GM18861 (cell line): ENCODE results near the gene COL23A1.
"Not testable (repeated sequence)": the region's sequence is repeated elsewhere in the genome, so short reads cannot be mapped to it uniquely, and the experiment has no call there.

Source experiments
- ATAC-seq: cut with Tn5 transposase; IDR thresholded peaks from one replicate; pipeline ENCODE4 v1.9.1; 2021; ENCODE audit not compliant: unreplicated experiment

The COL23A1 gene

DNA sequence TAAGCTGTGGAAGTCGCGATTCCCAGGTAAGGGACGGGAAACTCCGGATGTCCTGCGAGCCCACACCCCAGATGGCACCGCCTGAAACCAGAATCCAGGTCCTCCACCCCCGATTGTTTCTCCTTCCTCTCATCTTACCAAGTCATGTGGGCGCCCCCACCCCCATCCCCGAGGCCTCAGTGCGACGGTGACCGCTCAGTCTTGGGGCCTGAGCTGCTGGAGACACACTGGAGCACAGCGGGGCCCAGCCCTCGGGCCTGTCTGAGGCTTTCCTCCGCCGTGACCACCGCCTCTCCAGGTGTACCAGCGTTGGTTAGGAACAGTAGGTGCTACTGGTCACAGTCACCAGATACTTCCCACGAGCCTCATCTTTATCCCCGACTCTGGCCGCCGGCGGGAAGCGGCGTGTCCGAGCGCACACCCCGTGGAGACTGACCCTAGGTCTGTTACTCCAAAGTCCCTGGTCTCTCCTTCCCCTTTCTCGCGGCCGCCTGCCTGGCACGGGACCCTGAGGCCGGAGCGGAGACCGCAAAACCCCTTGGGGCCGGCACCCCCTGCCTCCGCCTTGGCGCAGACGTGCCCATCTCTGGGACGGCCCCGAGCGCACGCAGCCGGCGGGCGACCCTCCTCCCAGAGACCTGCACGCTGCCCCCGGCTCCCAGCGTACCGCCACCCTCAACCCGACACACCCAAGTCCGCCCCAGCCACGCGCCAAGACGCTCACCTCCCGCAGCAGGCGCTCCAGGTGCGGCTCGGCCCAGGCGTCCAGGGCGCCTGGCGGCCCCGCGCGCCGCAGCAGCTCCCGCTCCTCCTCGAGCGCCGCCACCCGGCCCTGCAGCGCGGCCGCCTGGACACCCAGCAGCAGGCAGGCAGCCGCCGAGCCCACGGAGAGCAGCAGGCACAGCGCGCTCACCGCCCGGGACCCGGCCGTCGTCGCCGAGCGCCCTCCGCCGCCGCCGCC is 733 bp downstream of the COL23A1 start:
- no peak for ATAC-seq

DNA sequence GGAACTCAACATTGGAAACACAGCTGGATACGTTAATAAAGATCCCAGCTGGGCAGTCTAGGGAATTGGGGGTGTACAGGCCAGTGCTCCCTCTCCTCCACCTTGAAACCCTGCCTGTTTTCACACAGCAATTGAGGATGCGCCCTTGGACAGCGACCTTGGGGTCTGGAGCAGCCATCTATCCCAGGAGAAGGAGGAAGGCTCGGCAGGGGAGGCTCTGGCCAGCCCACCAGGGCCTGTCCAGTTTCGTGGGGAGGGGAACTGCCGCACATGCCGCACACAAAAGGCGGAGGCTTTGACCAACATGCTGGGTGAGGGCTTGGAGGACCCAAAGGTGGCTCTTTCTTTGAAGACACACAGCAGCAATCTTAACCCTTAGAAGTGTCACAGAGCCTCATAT is 1.4 kb downstream of the COL23A1 start:
- no peak for ATAC-seq

DNA sequence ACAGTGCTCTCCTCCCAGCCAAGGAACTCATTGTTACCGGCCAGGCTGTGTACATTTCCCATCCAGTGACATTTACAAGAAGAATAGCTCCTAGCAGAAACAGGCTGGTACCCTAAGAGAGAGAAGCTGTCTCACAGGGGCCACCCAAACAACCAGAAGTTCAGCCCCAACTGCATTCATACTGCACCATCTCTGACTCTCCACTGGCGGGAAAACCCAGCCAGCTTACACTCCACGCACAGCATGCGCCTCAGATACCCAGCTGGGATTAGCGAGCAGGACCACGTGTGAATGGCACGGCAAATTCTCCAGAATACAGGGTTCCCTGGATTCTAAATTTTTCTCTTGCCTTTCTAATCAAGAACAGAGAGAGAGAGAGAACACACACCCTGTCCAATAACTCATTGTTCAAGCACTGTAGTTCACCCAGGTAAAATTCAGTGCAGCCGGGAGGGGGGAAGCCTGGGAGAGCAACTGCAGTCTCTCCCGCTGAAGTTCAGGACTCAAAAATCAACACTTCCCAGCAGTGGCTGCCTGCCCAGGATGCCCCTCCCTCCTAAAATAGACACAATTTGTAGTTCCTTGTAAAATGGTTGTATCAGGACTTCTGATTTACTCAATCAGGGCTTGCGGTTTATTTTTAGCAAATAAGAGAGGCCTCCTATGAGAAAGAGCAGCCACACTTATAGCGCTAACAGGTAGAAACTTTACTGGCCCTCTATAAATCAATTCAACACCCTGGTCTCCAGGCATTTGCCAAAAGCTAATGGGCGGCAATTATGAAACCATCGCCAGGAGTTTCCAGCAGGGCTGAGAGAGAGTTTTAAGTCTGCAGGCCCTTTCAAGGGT is 2.2 kb downstream of the COL23A1 start:
- no peak for ATAC-seq

DNA sequence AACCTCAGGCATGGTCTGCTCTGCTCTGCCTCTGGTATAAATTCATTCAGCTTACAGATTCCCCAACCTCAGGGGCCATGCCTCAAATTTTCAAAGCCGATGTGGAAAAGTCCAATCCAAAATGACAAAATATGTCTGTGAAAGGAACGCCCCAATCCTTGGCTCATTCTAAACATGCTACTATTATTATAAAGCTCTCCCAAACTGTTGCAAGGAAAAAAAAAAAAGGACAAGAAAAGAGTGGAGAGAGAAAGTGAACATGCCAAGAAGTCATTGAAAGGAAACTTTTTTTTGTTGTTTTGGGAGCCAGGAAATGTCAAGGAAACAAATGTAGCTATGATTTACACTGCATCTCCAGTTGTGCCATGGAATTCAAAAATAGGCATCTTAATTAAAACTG is 3.8 kb downstream of the COL23A1 start:
- no peak for ATAC-seq

DNA sequence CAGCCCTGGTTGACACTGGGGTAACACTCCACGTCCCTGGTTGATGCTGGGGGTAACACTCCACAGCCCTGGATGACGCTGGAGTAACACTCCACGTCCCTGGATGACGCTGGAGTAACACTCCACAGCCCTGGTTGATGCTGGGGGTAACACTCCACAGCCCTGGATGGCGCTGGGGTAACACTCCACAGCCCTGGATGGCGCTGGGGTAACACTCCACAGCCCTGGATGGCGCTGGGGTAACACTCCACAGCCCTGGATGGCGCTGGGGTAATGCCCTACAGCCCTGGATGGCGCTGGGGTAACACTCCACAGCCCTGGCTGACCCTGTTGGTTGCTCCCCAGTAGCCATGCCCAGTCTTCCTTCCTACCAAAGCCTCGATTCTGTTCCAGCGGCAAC is 4.8 kb downstream of the COL23A1 start:
- not testable (repeated sequence) for ATAC-seq

DNA sequence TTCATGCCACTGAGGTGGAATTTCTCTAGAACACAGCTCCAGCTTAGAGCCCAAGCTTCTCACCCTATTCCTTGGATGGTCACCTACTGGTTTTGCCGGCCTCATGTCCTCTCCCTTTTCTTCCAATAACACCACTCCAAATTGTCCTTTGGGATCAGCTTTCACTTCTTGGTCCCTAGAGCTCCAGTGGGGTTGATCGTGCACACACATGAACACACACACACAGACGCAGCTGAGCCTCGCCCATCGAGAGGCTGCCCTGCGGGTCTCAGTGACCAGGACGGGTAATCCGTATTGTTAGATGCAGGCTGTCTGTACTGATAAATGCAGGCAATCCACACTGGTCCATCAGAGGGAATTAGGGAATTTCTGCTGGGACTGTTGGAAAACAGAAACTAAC is 6.9 kb downstream of the COL23A1 start:
- no peak for ATAC-seq

DNA sequence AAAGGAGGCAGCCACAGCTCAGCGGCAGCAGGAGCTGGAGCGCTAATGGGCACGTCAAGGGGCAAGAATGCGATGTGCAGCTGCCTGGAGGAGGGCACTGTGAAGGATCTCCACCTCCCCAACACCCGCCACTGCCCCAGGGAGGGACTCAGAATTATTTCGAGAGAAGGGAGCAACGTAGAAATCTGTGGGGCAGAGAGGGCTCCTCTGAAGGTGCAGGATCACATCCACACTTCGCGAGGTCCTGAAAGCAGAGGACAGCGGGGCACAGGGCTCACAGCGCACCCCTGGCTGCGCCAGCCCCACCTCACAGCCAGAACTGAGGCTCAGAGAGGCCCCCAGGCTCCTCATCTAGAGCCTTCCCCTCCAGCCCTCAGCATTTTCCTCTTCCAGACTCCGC is 7.9 kb downstream of the COL23A1 start:
- ATAC-seq, result no peak

DNA sequence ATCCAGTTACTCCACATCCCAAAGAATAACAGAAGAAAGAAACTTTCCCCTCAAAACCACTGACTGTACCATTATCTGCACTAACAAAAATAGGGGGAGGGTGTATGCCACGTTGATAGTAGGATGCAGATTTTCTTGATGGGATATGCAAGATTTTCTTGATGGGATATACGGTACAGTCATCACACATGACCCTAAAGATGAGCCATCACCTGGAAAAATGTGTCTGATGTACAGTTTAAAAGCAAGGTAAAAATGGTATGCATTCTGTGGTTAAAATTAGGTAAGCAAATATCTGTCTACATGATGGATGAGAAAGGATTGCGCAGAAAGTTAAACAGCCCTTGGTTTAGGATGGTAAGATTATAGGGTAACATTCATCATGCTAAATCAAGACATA is 8.6 kb downstream of the COL23A1 start:
- ATAC-seq, result no peak

DNA sequence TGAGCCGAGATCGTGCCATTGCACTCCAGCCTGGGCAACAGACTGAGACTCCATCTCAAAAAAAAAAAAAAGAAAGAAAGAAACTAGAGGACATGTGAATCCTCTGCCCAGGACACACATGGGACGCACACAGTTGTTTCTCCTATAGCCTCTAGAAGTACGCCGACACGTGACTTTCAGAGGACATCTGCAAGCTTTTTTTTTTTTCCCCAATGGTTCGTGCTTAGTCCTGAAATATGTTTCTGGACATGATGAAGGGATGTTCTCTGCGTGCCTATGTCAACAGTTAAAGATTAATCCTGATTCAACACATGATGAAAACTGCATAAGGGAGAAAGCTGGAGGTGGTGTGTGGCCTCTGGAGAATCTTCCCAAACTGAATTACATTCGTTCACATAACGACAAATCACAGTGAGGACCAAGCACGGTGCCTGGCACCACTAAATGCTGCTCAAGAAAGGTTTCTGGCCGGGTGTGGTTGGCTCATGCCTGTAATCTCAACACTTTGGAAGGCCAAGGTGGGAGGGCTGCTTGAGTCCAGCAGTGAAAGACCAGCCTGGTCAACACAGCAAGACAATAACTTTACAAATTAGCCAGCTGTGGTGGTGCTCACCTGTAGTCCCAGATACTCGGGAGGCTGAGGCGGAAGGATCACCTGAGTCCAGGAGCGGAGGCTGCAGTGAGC is 9.8 kb downstream of the COL23A1 start:
- ATAC-seq, result no peak

DNA sequence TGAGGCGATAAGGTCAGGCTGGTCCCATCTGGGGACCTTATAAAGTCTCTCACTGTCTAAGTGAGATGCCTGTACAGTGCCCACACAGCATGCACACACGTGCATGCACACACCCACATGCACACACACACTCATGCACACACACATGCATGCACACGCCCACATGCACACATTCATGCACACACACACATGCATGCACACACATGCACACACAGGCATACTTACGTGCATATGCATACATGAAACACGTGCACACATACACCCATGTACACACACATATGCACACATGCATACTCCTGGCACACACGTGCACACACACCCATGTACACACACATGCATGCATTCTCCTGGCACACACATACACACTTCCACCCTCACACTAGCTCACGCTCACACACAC is 12.2 kb downstream of the COL23A1 start:
- no peak for ATAC-seq

DNA sequence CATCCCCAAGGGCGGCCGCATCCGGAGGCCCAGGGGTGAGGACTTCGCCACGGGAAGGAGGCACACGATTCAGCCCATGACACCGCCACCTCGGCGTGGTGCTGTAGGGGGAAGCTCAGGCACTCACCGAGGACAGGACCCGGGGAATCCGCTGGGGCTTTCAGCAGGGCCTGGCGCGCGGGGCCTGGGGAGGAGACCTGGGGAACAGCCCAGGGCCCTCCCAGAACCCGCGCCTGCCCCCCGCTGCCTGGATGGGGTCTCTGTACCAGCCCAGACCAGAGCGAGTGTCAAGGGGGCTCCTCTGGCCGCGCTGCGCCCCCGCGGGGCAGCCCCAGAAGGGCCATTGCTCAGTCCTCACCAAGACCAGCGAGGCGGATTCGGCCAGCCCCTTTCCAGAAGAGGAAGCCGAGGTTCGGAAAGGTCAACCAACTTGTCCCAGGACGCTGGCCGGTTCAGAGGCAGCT is 12.8 kb downstream of the COL23A1 start:
- no peak for ATAC-seq

DNA sequence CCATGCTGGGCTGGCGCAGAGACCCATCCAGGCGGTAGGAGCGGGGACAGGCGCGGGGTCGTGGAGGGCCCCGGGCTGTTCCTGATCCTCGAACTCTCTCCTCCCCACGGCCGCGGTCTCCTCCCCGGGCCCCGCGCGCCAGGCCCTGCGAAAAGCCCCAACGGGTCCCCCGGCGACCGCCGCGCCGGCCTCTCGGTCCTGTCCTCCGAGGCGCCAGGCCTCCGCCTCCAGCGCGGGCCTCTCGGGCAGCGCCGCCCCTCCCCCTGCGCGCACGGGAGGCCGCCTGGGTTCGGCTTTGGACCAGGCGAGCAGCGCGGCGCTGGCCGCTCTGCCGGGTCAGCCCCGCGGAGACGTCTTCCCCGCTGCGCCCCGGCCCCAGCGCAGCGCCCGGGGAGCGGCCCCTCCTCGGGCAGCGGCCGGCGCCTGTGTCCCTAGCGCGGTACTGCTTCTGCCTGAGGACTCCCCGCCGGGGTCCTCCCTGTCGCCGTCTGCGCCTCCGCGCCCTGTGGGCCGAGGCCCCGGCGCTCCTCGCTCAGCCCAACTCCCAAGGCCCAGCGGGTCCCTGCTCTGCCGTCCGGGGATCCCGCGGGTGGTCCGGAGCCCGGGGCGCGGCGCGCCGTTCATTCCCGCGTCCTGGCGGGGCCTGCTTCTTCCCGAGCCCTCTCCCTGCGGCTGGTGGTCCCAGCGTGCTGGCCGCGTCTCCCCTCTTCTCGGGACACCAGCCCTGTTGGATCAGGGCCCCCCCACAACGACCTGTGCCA is 13.4 kb downstream of the COL23A1 start:
- no peak for ATAC-seq

DNA sequence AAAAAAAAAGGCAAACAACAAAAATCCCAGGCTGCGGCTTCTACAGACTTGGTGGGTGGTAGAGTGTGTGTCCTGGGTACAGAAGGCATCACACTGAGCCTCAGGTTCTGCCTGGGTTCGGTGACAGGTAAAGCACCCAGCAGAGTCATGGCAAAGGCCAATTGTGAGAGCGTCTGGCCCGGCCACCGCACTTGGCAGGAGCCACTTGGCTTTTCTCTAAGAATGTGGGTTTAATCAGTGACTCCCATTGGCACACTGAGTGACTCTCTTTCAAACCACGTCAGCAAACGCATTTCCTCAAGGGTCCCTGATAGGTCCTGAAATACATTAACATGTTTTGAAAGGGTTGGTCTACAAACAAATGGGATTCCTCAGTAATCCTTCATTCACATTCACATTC is 17.0 kb downstream of the COL23A1 start:
- ATAC-seq, result no peak

DNA sequence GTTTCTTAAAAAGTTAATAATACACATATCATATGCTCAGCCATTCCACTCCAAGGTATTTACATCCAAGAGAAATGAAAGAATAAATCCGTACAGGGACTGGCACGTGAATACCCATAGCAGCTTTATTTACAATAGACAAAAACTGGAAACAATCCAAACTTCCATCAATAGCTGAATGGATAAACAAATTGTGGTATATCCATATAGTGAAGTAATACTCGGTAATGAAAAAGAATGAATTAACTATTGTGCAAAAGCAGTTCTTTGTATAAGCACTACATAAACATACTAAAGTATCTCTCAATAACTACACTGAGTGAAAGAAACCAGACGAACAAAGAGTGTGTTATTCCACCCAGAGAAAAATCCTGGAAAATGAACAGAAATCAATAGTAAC is 17.6 kb downstream of the COL23A1 start:
- ATAC-seq, result no peak

DNA sequence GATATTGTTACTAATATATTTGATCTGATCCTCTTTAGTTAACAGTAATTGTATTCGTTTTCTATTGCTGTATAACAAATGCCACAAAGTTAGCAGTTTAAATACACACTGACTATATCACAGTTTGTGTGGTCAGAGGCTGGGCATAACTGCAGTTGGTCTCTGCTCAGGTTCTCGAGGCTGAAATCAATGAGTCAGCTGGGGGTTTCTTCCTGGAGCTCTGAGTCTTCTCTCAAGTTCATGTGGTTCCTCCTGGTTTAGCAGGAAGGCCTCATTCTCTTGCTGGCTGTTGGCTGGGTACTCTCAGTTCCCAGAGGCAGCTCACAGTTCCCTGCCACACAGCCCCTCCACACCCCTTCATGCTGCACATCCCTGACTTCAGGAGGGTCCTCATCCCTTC is 20.7 kb downstream of the COL23A1 start:
- ATAC-seq, result no peak

DNA sequence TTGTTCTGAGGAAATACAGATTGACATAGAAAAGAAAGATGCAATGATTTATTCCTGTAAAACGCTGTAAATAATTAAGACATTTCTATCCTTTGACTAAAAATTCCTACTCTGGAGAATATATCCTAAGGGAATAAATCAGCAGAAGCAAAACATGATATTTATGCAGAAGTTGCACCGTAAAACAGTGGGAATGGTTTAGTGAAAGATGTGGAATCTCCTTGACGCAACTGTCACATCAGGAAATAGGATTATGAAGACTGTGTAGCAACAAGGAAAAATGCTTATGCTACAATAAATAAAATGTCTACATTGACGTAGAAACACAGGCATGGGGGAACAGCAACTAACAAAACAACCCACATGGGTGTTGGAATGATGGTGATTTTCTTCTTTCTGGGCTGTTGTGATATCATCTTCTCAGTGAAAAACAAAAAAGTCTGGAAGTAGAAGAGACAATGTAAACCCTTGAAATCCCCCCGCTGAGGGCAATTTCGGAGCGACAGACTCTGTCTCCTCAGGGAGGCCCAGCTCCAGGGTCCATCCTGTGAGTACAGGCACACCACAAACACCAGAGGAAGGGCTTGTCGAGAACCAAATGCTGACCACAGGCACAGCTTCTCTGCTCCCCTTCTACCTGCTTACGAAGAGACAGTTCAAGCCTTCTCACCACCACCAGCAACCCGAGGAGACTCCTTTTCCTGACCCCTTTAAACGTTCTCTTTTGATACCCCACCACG is 25.2 kb downstream of the COL23A1 start:
- ATAC-seq, result no peak

DNA sequence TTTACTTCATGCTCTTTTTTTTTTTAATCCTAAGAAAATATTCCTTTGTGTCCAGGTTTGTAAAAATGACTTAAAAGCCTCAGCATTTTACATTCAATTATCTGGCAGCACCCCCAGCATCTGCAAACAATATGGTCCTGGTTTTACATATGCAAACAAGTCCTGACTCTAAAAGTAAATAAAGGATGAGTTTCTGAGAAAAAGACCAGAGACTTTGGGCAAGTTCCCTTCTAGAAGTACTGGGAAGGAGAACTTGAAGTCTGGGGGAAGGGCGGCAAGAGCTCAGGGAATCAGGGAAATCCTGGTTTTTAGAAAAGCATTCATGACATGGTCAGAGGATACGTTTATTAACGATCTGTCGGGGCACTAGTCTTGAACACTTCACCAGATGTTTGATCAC is 25.8 kb downstream of the COL23A1 start:
- no peak for ATAC-seq

DNA sequence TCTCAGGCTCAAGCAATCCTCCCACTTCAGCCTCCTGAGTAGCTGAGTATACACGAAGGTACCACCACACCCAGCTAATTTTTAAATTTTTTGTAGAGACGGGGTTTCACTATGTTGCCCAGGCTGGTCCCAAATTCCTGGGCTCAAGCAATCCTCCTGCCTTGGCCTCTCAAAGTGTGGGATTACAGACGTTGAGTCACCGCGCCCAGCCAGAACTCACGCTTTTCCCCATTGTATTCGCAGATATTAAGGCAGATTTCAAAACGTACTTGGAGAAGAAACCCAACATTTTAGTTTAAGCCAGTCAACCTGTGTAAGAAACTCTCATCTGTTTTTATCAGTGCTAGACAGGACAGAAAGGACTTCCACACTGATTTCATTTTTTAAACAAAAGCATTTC is 26.6 kb downstream of the COL23A1 start:
- ATAC-seq, result no peak

DNA sequence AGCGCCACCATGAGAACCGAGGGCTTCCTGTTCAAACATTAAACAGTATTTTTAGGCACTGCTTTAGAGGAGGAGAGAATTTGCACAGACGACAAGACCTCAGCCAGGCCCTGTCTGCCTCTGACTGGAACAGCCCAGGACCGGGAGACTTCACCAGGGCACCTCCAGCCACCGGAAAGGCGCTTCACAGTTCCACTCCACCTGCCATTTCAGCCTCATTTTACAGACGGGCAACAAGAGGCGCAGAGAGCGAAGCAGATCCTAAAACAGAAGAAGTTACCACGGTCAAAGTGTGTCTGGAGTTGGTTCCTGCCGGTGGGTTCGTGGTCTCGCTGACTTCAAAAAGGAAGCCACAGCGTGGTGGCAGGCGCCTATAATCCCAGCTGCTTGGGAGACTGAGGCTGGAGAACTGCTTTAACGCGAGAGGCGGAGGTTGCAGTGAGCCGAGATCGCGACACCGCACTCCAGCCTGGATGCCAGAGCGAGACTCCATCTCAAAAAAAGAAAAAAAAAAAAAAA is 28.4 kb downstream of the COL23A1 start:
- no peak for ATAC-seq

DNA sequence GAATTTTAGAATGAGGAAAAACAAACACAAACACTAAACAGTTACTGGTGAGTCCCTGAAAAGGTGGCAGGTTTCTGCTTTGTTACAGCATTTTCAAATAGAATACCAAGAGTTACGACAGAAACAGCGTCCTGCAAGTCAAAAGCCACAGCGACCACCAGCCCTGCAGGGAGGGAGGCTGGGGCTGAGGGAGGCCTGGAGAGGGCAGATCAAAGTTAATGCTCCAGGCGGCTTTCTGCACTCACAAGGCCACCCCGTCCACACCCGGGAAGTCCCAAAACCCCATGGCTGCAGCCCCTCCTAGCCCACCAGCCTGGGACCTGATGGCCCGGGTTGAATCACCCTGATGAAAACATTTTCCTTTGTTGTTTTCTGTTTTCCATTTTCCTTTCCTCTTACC is 29.3 kb downstream of the COL23A1 start:
- ATAC-seq, result no peak
